H1 (cell line): Measurements from ENCODE around the gene SYN1.

Experiments
- CTCF ChIP-seq, 3 experiments: IDR thresholded peaks; 1 replicate in 2 of 3; 2 replicates in 1 of 3; pipeline versions ENCODE4 v1.5.1 to v1.6.1; 2011; ENCODE audit warnings: low read length in 3 of 3, mild to moderate bottlenecking in 3 of 3, inconsistent platforms in 2 of 3, low read depth in 1 of 3, moderate library complexity in 1 of 3; ENCODE audit not compliant: insufficient read depth in 1 of 3; ENCODE audit errors: control extremely low read depth in 1 of 3
- EP300 ChIP-seq, 2 experiments: IDR thresholded peaks; 1 replicate in 1 of 2; 2 replicates in 1 of 2; pipeline ENCODE4 v1.6.1; 2011 to 2012; ENCODE audit warnings: low read depth in 2 of 2, low read length in 2 of 2, mild to moderate bottlenecking in 2 of 2, borderline replicate concordance in 1 of 2, inconsistent platforms in 1 of 2, moderate library complexity in 1 of 2
- FOSL1 ChIP-seq: IDR thresholded peaks from 2 replicates; pipeline ENCODE4 v1.6.1; 2011; ENCODE audit warnings: mild to moderate bottlenecking, low read depth, low read length, moderate library complexity; ENCODE audit not compliant: insufficient read depth
- RFX5 ChIP-seq: IDR thresholded peaks from 2 replicates; pipeline ENCODE4 v1.6.1; 2011; ENCODE audit warnings: low read depth, low read length, improper control_type of control experiment, borderline replicate concordance

DNA sequence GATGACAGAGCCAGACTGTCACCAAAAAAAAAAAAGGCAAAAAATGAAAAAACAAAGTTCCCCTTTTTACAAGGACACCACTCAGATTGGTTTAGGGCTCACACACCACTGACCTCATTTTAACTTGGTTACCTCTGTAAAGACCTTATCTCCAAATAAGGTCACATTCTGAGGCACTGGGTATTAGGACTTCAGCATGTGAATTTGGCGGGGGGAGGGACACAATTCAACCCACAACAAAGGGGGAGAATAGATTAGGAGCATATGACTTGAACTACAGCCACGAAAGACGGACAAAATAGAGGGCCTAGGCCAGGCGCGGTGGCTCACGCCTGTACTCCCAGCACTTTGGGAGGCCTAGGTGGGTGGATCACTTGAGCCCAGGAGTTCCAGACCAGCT lies 89.6 kb downstream of the SYN1 start:
- TF ChIP-seq FOSL1 (no peak), EP300 (IDR thresholded peaks at IDR 0.05; ENCODE audit: borderline replicate concordance in 1 of 2, low read depth in 2 of 2, low read length in 2 of 2) (no peak), CTCF (IDR thresholded peaks at IDR 0.05; ENCODE audit: control extremely low read depth in 1 of 3, insufficient read depth in 1 of 3, low read depth in 1 of 3, low read length in 3 of 3) (no peak), RFX5 (no peak)
